ENCODE measurements around the gene SMYD3. TPM values are rescaled to one million over a fixed set of nuclear protein-coding genes. Genes with fewer than 3 reads are reported as not detected.

The SMYD3 gene
- total RNA-seq, 1 experiment from 2014 or later = 25.5 TPM

DNA sequence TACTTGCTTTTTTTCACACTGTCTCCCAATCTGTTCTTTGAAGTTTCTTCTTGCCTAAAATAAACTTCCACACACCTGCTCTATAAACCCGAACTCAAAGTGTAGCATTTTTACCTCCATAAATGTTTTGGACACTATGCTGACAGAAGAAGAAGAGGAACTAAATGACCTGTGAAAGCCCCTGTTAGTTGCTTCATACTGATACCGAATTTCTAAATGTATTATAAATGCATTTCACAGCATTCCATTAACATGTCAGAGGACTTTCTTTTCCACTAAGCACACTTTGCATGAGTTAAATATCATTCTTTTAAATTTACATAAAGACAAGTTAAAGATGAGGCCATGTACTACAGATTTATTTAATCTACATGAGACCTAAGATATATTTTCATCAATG, 281.0 kb downstream of the SMYD3 start:
- Histone ChIP-seq H3K18ac (ENCODE audit: insufficient read length, low read depth, low read length) (no peak overlapping the region), H2AFZ (ENCODE audit: low read length) (no peak overlapping the region), H3K9me3 (ENCODE audit: control insufficient read depth, low read depth, low read length) (no peaks in the 10 kb centered on the region), H3T11ph (ENCODE audit: low read length) (no peak overlapping the region), H2BK20ac (ENCODE audit: low read depth, low read length, poor library complexity, severe bottlenecking) (no peak overlapping the region), H4K5ac (ENCODE audit: insufficient read length, low read depth, low read length) (no peak overlapping the region), H2BK15ac (ENCODE audit: low read depth, low read length) (no peak overlapping the region), H3K23me2 (ENCODE audit: insufficient read length, low read depth, low read length, poor library complexity, severe bottlenecking) (no peaks in the 10 kb centered on the region), H3K79me1 (ENCODE audit: insufficient read depth, low read depth, low read length, poor library complexity, severe bottlenecking) (no peaks in the 10 kb centered on the region), H3K4me2 (ENCODE audit: insufficient read depth, insufficient read length, low read length) (no peak overlapping the region), H3K27ac (ENCODE audit: insufficient read length, low read depth, low read length) (no peak overlapping the region), H4K20me1 (ENCODE audit: control insufficient read depth, insufficient read depth, insufficient read length) (no peaks in the 10 kb centered on the region), H4K91ac (ENCODE audit: insufficient read length, low read depth, low read length) (no peak overlapping the region), H2BK5ac (ENCODE audit: insufficient read length, low read length) (no peak overlapping the region), H3K14ac (ENCODE audit: insufficient read depth, low read length) (no peak overlapping the region), H3K79me2 (ENCODE audit: insufficient read depth, low read length) (no peaks in the 10 kb centered on the region), H3K56ac (ENCODE audit: insufficient read length, low read depth, low read length) (no peak overlapping the region), H2AK5ac (ENCODE audit: insufficient read length, low read length) (no peak overlapping the region), H3K4ac (ENCODE audit: low read depth, low read length) (no peak overlapping the region), H3K27me3 (ENCODE audit: insufficient read depth, low read length) (no peaks in the 10 kb centered on the region), H3K9ac (ENCODE audit: extremely low read depth, insufficient read length, low read length) (no peak overlapping the region), H2BK120ac (ENCODE audit: low read depth, low read length, poor library complexity, severe bottlenecking) (no peak overlapping the region), H3K23ac (ENCODE audit: insufficient read length, low read depth, low read length) (no peak overlapping the region), H3K4me1 (ENCODE audit: insufficient read depth, low read length) (no peaks in the 10 kb centered on the region), H2BK12ac (ENCODE audit: insufficient read length, low read depth, low read length) (no peak overlapping the region), H4K8ac (replicated peaks; ENCODE audit: insufficient read length, low read depth, low read length) (no peak overlapping the region)
- no peak overlapping the region for H3K4me3 Mint-ChIP-seq
- TF ChIP-seq, protein P1, sequence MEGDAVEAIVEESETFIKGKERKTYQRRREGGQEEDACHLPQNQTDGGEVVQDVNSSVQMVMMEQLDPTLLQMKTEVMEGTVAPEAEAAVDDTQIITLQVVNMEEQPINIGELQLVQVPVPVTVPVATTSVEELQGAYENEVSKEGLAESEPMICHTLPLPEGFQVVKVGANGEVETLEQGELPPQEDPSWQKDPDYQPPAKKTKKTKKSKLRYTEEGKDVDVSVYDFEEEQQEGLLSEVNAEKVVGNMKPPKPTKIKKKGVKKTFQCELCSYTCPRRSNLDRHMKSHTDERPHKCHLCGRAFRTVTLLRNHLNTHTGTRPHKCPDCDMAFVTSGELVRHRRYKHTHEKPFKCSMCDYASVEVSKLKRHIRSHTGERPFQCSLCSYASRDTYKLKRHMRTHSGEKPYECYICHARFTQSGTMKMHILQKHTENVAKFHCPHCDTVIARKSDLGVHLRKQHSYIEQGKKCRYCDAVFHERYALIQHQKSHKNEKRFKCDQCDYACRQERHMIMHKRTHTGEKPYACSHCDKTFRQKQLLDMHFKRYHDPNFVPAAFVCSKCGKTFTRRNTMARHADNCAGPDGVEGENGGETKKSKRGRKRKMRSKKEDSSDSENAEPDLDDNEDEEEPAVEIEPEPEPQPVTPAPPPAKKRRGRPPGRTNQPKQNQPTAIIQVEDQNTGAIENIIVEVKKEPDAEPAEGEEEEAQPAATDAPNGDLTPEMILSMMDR (conservative IDR thresholded peaks at IDR 0.05) = no peak
- H3K27me3 Mint-ChIP-seq (ENCODE audit: low read depth) = no peaks in the 10 kb centered on the region
- peaks cover 0 to 2% of the 10 kb centered on the region in 2 experiments; a peak in 3 of 5 replicates for H3K9me3 Mint-ChIP-seq
- no CpG with 5 or more reads among the region's 2 CpGs for WGBS (ENCODE audit: extremely low coverage, insufficient read length, low lambda C conversion rate)
- no peak for DNase-seq
- H3K36me3 Mint-ChIP-seq (ENCODE audit: insufficient read depth in 1 of 3, low read depth in 3 of 3) = peaks cover 0 to 3% (median 2%) of the 10 kb centered on the region in 3 experiments; a peak in 2 of 7 replicates
- H3K4me1 Mint-ChIP-seq = peaks cover 5 to 9% of the 10 kb centered on the region in 2 experiments; a peak in 3 of 4 replicates
- H3K27ac Mint-ChIP-seq = no peak overlapping the region

All from H9 (cell line).